Trophoblast cell (in vitro differentiated cells and primary cell): ENCODE results near the gene CDK5R1.

Experiments used
- DNase-seq, 2 donors: peaks; one replicate each; pipeline ENCODE4 v3.0.0-alpha.2; 2016
- H2AFZ ChIP-seq: 2 replicates; pipeline ENCODE4 v1.6.1; 2013; ENCODE audit warnings: low read length, moderate library complexity, mild to moderate bottlenecking; ENCODE audit not compliant: insufficient read depth, poor library complexity
- H2AK5ac ChIP-seq: 2 replicates; pipeline ENCODE4 v1.6.1; 2013; ENCODE audit warnings: mild to moderate bottlenecking, low read length
- H2BK120ac ChIP-seq: 2 replicates; pipeline ENCODE4 v1.6.1; 2013; ENCODE audit warnings: low read length, mild to moderate bottlenecking, moderate library complexity; ENCODE audit not compliant: insufficient read depth, poor library complexity
- H2BK12ac ChIP-seq: 2 replicates; pipeline ENCODE4 v1.6.1; 2013; ENCODE audit warnings: mild to moderate bottlenecking, low read length, moderate library complexity
- H2BK5ac ChIP-seq: 2 replicates; pipeline ENCODE4 v1.6.1; 2013; ENCODE audit warnings: low read length, low read depth, moderate library complexity, mild to moderate bottlenecking; ENCODE audit not compliant: poor library complexity
- H3K14ac ChIP-seq: 2 replicates; pipeline ENCODE4 v1.6.1; 2013; ENCODE audit warnings: mild to moderate bottlenecking, low read length
- H3K18ac ChIP-seq: 2 replicates; pipeline ENCODE4 v1.6.1; 2013; ENCODE audit warnings: mild to moderate bottlenecking, low read length
- H3K23ac ChIP-seq: 2 replicates; pipeline ENCODE4 v1.6.1; 2013; ENCODE audit warnings: low read length
- H3K27ac ChIP-seq: 2 replicates; pipeline ENCODE4 v1.5.1; 2013; ENCODE audit warnings: low read depth, mild to moderate bottlenecking, inconsistent platforms, low read length, moderate library complexity
- H3K27me3 ChIP-seq: 2 replicates; pipeline ENCODE4 v1.6.1; 2013; ENCODE audit warnings: inconsistent platforms, mild to moderate bottlenecking, low read length, moderate library complexity; ENCODE audit not compliant: insufficient read depth
- H3K36me3 ChIP-seq, 2 experiments: 1 replicate in 1 of 2; 2 replicates in 1 of 2; pipeline ENCODE4 v1.6.1; 2013; ENCODE audit warnings: low read length in 2 of 2, mild to moderate bottlenecking in 2 of 2, moderate library complexity in 1 of 2; ENCODE audit not compliant: insufficient read depth in 2 of 2, control insufficient read depth in 1 of 2
- H3K4ac ChIP-seq: 2 replicates; pipeline ENCODE4 v1.6.1; 2013; ENCODE audit warnings: low read depth, mild to moderate bottlenecking, low read length, moderate library complexity
- H3K4me1 ChIP-seq, 2 experiments: 1 replicate in 1 of 2; 2 replicates in 1 of 2; pipeline ENCODE4 v1.6.1; 2013; ENCODE audit warnings: low read length in 2 of 2, mild to moderate bottlenecking in 2 of 2, moderate library complexity in 1 of 2; ENCODE audit not compliant: insufficient read depth in 2 of 2, control insufficient read depth in 1 of 2
- H3K4me2 ChIP-seq: 2 replicates; pipeline ENCODE4 v1.6.1; 2013; ENCODE audit warnings: inconsistent platforms, mild to moderate bottlenecking, low read length, moderate library complexity
- H3K4me3 ChIP-seq: 2 replicates; pipeline ENCODE4 v1.5.1; 2013; ENCODE audit warnings: mild to moderate bottlenecking, low read depth, low read length, inconsistent platforms
- H3K79me1 ChIP-seq: one replicate; pipeline ENCODE4 v1.6.1; 2013; ENCODE audit warnings: low read length
- H3K79me2 ChIP-seq: 2 replicates; pipeline ENCODE4 v1.6.1; 2013; ENCODE audit warnings: low read length, mild to moderate bottlenecking; ENCODE audit not compliant: control insufficient read depth, insufficient read depth, poor library complexity
- H3K9ac ChIP-seq: 2 replicates; pipeline ENCODE4 v1.6.1; 2013; ENCODE audit warnings: mild to moderate bottlenecking, low read length
- H3K9me3 ChIP-seq: 2 replicates; pipeline ENCODE4 v1.6.1; 2013; ENCODE audit warnings: low read depth, mild to moderate bottlenecking, control low read depth, inconsistent platforms, low read length; ENCODE audit not compliant: insufficient read depth
- H4K12ac ChIP-seq: 2 replicates; pipeline ENCODE4 v1.6.1; 2013; ENCODE audit warnings: low read depth, mild to moderate bottlenecking, low read length, moderate library complexity
- H4K8ac ChIP-seq: 2 replicates; pipeline ENCODE4 v1.6.1; 2013; ENCODE audit warnings: low read depth, mild to moderate bottlenecking, low read length, moderate library complexity
- H4K91ac ChIP-seq: one replicate; pipeline ENCODE4 v1.6.1; 2013; ENCODE audit warnings: low read depth, mild to moderate bottlenecking, low read length, moderate library complexity
- WGBS: extraction: QIAGEN DNeasy Blood & Tissue Kit; methylation state at CpG from one replicate; pipeline ENCODE4 v1.1.7; 2013; ENCODE audit warnings: missing lambda C conversion rate; ENCODE audit not compliant: insufficient read length, insufficient coverage; ENCODE audit errors: extremely low coverage; 5-methylcytosine and 5-hydroxymethylcytosine counted together

The CDK5R1 gene

GRCh38 chr17:32514606-32515005 is 27.8 kb downstream of the CDK5R1 start:
- peaks cover 2% of the 10 kb centered on the region for H3K9me3 ChIP-seq
- H3K4me2 ChIP-seq, result no peak overlapping the region
- H3K4ac ChIP-seq, result no peak overlapping the region
- H2AFZ ChIP-seq, result no peak overlapping the region
- H2BK5ac ChIP-seq, result no peak overlapping the region
- H2BK120ac ChIP-seq, result no peak overlapping the region
- H3K23ac ChIP-seq, result no peak overlapping the region
- peaks cover 2% of the 10 kb centered on the region for H3K79me1 ChIP-seq
- H3K27ac ChIP-seq, result no peak overlapping the region
- no peak overlapping the region for H2AK5ac ChIP-seq
- no peak overlapping the region for H4K8ac ChIP-seq
- H3K4me1 ChIP-seq, result peaks cover 3 to 6% of the 10 kb centered on the region in 2 experiments
- DNase-seq, result no peak
- H3K9ac ChIP-seq, result no peak overlapping the region
- no peaks in the 10 kb centered on the region for H3K27me3 ChIP-seq
- no peaks in the 10 kb centered on the region for H3K79me2 ChIP-seq
- no peak overlapping the region for H3K14ac ChIP-seq
- H2BK12ac ChIP-seq, result no peak overlapping the region
- H3K4me3 ChIP-seq, result no peak overlapping the region
- H4K91ac ChIP-seq, result no peak overlapping the region
- no peak overlapping the region for H4K12ac ChIP-seq
- WGBS, result no CpG with 5 or more reads among the region's 4 CpGs
- no peak overlapping the region for H3K18ac ChIP-seq
- no peaks in the 10 kb centered on the region for H3K36me3 ChIP-seq

- no peak for DNase-seq
- WGBS, result no CpG with 5 or more reads among the region's 4 CpGs
- Histone ChIP-seq H3K4me3 (no peak overlapping the region), H4K8ac (no peak overlapping the region), H2BK5ac (no peak overlapping the region), H3K27me3 (no peaks in the 10 kb centered on the region), H3K4me2 (no peak overlapping the region), H3K9me3 (peaks cover 2% of the 10 kb centered on the region), H3K9ac (no peak overlapping the region), H2AK5ac (no peak overlapping the region), H2BK12ac (no peak overlapping the region), H4K91ac (no peak overlapping the region), H3K79me1 (peaks cover 5% of the 10 kb centered on the region), H3K4ac (no peak overlapping the region), H3K4me1 (peaks cover 7 to 14% of the 10 kb centered on the region in 2 experiments), H2BK120ac (no peak overlapping the region), H2AFZ (no peak overlapping the region), H3K14ac (no peak overlapping the region), H3K79me2 (no peaks in the 10 kb centered on the region), H3K23ac (no peak overlapping the region), H3K27ac (no peak overlapping the region), H3K36me3 (no peaks in the 10 kb centered on the region), H4K12ac (no peak overlapping the region), H3K18ac (no peak overlapping the region)
These were observed 29.0 kb downstream of the CDK5R1 start for GRCh38 chr17:32515677-32516383.

GRCh38 chr17:32516450-32516849 is 29.7 kb downstream of the CDK5R1 start:
- H3K4me1 ChIP-seq, result peaks cover 7 to 14% of the 10 kb centered on the region in 2 experiments
- H3K23ac ChIP-seq, result no peak overlapping the region
- H2AFZ ChIP-seq, result no peak overlapping the region
- no CpG with 5 or more reads among the region's 2 CpGs for WGBS
- no peak for DNase-seq
- no peak overlapping the region for H3K9ac ChIP-seq
- no peak overlapping the region for H2BK5ac ChIP-seq
- H3K9me3 ChIP-seq, result peaks cover 2% of the 10 kb centered on the region
- no peak overlapping the region for H2BK12ac ChIP-seq
- H4K8ac ChIP-seq, result no peak overlapping the region
- H3K79me1 ChIP-seq, result peaks cover 5% of the 10 kb centered on the region
- no peak overlapping the region for H2BK120ac ChIP-seq
- H4K12ac ChIP-seq, result no peak overlapping the region
- H3K18ac ChIP-seq, result no peak overlapping the region
- no peaks in the 10 kb centered on the region for H3K27me3 ChIP-seq
- H3K79me2 ChIP-seq, result no peaks in the 10 kb centered on the region
- no peaks in the 10 kb centered on the region for H3K36me3 ChIP-seq
- H4K91ac ChIP-seq, result no peak overlapping the region
- H3K27ac ChIP-seq, result no peak overlapping the region
- no peak overlapping the region for H3K4me2 ChIP-seq
- no peak overlapping the region for H3K4ac ChIP-seq
- H3K4me3 ChIP-seq, result no peak overlapping the region
- H3K14ac ChIP-seq, result no peak overlapping the region
- H2AK5ac ChIP-seq, result no peak overlapping the region

- H4K12ac ChIP-seq, result no peak overlapping the region
- WGBS, result no CpG with 5 or more reads among the region's 12 CpGs
- H2BK5ac ChIP-seq, result no peak overlapping the region
- H2AK5ac ChIP-seq, result no peak overlapping the region
- H3K27ac ChIP-seq, result no peak overlapping the region
- no peak overlapping the region for H3K18ac ChIP-seq
- H3K4me3 ChIP-seq, result no peak overlapping the region
- H3K27me3 ChIP-seq, result no peaks in the 10 kb centered on the region
- H4K8ac ChIP-seq, result no peak overlapping the region
- H4K91ac ChIP-seq, result no peak overlapping the region
- H3K9me3 ChIP-seq, result peaks cover 2% of the 10 kb centered on the region
- H3K4ac ChIP-seq, result no peak overlapping the region
- no peak overlapping the region for H3K4me2 ChIP-seq
- no peaks in the 10 kb centered on the region for H3K36me3 ChIP-seq
- peaks cover 5% of the 10 kb centered on the region for H3K79me1 ChIP-seq
- no peak for DNase-seq
- H2BK120ac ChIP-seq, result no peak overlapping the region
- peaks cover 7 to 14% of the 10 kb centered on the region in 2 experiments for H3K4me1 ChIP-seq
- no peak overlapping the region for H2AFZ ChIP-seq
- H2BK12ac ChIP-seq, result no peak overlapping the region
- H3K79me2 ChIP-seq, result no peaks in the 10 kb centered on the region
- H3K9ac ChIP-seq, result no peak overlapping the region
- H3K14ac ChIP-seq, result no peak overlapping the region
- no peak overlapping the region for H3K23ac ChIP-seq
These were observed 30.3 kb downstream of the CDK5R1 start for GRCh38 chr17:32516940-32517701.
